ENCODE data around the gene POM121L2. TPM values are rescaled to one million over a fixed set of nuclear protein-coding genes. Genes with fewer than 3 reads are reported as not detected.
A peak's percentile ranks its signal among the peaks of the same experiment; 100 is the strongest.

Gene POM121L2
- total and polyA plus RNA-seq, 9 of the 15 experiments (the other 6 are each of a cell fraction or from before 2014, with no cell fraction given), result 0.23 to 0.45 TPM; not detected in 7

DNA sequence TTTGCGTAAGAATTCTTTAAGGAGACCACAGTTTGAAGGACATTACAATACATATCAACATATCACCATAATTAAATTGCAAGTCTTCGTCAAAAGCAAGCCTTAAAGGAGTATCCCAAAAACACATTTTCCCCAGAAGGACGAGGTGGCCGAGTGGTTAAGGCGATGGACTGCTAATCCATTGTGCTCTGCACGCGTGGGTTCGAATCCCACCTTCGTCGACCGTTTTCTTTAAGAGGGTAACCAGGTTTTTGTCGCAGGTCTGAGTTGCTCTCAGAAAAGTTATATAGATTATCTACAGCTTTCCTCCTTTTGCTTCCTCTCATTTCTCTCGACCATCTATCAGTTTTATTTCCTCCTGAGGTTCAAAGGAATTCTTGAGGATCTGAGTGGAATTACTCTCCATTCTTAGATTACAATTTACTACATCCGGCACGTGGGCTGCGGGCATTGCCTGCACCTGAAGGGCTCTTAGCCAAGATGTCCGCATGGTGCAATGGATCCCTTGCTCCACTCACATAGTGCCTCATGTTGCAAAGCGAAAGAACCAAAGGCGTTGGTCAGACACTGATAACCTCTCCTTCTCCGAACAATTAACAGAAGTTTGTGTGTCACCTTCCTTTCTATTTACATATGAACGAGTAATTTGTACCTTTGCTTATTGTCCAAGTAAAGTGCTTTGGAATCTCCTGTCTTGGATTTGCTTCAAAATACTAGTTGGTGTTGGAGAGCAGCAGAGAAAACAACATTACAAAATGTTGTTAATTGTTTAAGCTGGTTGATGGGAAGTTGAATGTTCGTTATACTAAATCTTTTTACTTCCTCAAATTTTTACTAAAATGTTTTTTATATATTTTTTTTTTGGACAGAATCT, 14.0 kb downstream of the POM121L2 start (continued):
- TF ChIP-seq, protein P1, sequence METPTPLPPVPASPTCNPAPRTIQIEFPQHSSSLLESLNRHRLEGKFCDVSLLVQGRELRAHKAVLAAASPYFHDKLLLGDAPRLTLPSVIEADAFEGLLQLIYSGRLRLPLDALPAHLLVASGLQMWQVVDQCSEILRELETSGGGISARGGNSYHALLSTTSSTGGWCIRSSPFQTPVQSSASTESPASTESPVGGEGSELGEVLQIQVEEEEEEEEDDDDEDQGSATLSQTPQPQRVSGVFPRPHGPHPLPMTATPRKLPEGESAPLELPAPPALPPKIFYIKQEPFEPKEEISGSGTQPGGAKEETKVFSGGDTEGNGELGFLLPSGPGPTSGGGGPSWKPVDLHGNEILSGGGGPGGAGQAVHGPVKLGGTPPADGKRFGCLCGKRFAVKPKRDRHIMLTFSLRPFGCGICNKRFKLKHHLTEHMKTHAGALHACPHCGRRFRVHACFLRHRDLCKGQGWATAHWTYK (CRISPR knock-in tag; IDR thresholded peaks at IDR 0.05), result peak; percentile 36; the same call in 1 of the 2 replicates
- TF ChIP-seq, protein P2, sequence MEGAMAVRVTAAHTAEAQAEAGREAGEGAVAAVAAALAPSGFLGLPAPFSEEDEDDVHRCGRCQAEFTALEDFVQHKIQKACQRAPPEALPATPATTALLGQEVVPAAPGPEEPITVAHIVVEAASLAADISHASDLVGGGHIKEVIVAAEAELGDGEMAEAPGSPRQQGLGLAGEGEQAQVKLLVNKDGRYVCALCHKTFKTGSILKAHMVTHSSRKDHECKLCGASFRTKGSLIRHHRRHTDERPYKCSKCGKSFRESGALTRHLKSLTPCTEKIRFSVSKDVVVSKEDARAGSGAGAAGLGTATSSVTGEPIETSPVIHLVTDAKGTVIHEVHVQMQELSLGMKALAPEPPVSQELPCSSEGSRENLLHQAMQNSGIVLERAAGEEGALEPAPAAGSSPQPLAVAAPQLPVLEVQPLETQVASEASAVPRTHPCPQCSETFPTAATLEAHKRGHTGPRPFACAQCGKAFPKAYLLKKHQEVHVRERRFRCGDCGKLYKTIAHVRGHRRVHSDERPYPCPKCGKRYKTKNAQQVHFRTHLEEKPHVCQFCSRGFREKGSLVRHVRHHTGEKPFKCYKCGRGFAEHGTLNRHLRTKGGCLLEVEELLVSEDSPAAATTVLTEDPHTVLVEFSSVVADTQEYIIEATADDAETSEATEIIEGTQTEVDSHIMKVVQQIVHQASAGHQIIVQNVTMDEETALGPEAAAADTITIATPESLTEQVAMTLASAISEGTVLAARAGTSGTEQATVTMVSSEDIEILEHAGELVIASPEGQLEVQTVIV (CRISPR knock-in tag; IDR thresholded peaks at IDR 0.05; ENCODE audit: borderline replicate concordance), result no peak
- TF ChIP-seq, protein P3, sequence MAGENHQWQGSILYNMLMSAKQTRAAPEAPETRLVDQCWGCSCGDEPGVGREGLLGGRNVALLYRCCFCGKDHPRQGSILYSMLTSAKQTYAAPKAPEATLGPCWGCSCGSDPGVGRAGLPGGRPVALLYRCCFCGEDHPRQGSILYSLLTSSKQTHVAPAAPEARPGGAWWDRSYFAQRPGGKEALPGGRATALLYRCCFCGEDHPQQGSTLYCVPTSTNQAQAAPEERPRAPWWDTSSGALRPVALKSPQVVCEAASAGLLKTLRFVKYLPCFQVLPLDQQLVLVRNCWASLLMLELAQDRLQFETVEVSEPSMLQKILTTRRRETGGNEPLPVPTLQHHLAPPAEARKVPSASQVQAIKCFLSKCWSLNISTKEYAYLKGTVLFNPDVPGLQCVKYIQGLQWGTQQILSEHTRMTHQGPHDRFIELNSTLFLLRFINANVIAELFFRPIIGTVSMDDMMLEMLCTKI (IDR thresholded peaks at IDR 0.05; ENCODE audit: partially characterized antibody), result no peak
- peak; percentile 70 for TF ChIP-seq HDAC2 (IDR thresholded peaks at IDR 0.05)
- no peak for TF ChIP-seq SLC30A9 (CRISPR knock-in tag; IDR thresholded peaks at IDR 0.05)
- TF ChIP-seq POU5F1 (IDR thresholded peaks at IDR 0.05; ENCODE audit: borderline replicate concordance, low read depth, low read length, partially characterized antibody), result no peak
- TF ChIP-seq SIN3A (IDR thresholded peaks at IDR 0.05; ENCODE audit: borderline replicate concordance in 2 of 2, control insufficient read depth in 1 of 2, low read depth in 2 of 2, low read length in 2 of 2), result peak; percentile 14 to 61; a peak in 1 of 4 replicates
- no peak for TF ChIP-seq ZNF766 (CRISPR knock-in tag; conservative IDR thresholded peaks at IDR 0.05)
- TF ChIP-seq, protein P4, sequence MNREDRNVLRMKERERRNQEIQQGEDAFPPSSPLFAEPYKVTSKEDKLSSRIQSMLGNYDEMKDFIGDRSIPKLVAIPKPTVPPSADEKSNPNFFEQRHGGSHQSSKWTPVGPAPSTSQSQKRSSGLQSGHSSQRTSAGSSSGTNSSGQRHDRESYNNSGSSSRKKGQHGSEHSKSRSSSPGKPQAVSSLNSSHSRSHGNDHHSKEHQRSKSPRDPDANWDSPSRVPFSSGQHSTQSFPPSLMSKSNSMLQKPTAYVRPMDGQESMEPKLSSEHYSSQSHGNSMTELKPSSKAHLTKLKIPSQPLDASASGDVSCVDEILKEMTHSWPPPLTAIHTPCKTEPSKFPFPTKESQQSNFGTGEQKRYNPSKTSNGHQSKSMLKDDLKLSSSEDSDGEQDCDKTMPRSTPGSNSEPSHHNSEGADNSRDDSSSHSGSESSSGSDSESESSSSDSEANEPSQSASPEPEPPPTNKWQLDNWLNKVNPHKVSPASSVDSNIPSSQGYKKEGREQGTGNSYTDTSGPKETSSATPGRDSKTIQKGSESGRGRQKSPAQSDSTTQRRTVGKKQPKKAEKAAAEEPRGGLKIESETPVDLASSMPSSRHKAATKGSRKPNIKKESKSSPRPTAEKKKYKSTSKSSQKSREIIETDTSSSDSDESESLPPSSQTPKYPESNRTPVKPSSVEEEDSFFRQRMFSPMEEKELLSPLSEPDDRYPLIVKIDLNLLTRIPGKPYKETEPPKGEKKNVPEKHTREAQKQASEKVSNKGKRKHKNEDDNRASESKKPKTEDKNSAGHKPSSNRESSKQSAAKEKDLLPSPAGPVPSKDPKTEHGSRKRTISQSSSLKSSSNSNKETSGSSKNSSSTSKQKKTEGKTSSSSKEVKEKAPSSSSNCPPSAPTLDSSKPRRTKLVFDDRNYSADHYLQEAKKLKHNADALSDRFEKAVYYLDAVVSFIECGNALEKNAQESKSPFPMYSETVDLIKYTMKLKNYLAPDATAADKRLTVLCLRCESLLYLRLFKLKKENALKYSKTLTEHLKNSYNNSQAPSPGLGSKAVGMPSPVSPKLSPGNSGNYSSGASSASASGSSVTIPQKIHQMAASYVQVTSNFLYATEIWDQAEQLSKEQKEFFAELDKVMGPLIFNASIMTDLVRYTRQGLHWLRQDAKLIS (CRISPR knock-in tag; IDR thresholded peaks at IDR 0.05), result no peak
- TF ChIP-seq SMARCA4 (IDR thresholded peaks at IDR 0.05), result peak; percentile 12; the same call in 1 of the 2 replicates
- no peak for TF ChIP-seq TCF3 (CRISPR knock-in tag; IDR thresholded peaks at IDR 0.05)
- no peak for TF ChIP-seq ZNF830 (CRISPR knock-in tag; IDR thresholded peaks at IDR 0.05)
- peak; percentile 86 for TF ChIP-seq NBN (IDR thresholded peaks at IDR 0.05; ENCODE audit: low read depth)
- TF ChIP-seq, protein P5, sequence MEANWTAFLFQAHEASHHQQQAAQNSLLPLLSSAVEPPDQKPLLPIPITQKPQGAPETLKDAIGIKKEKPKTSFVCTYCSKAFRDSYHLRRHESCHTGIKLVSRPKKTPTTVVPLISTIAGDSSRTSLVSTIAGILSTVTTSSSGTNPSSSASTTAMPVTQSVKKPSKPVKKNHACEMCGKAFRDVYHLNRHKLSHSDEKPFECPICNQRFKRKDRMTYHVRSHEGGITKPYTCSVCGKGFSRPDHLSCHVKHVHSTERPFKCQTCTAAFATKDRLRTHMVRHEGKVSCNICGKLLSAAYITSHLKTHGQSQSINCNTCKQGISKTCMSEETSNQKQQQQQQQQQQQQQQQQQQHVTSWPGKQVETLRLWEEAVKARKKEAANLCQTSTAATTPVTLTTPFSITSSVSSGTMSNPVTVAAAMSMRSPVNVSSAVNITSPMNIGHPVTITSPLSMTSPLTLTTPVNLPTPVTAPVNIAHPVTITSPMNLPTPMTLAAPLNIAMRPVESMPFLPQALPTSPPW (CRISPR knock-in tag; IDR thresholded peaks at IDR 0.05), result peak; percentile 60
